ENCODE results near the gene OR1D5. TPM values are rescaled to one million over a fixed set of nuclear protein-coding genes. Genes with fewer than 3 reads are reported as not detected.

The OR1D5 gene
- total RNA-seq, 1 donor from 2014 or later = not detected

GRCh38 chr17:3025421-3026124 lies 37.8 kb downstream of the OR1D5 start:
- Histone ChIP-seq H3K27ac (ENCODE audit: low read depth, low read length) (no peak overlapping the region), H3K4me3 (ENCODE audit: low read length in 3 of 3) (no peak overlapping the region), H3K36me3 (ENCODE audit: control insufficient read depth in 3 of 3, insufficient read depth in 3 of 3, low read length in 3 of 3) (peaks cover 0 to 4% (median 0%) of the 10 kb centered on the region in 3 donors), H3K9ac (ENCODE audit: low read depth in 1 of 3, low read length in 3 of 3) (no peak overlapping the region), H3K9me3 (ENCODE audit: control insufficient read depth in 3 of 3, low read length in 3 of 3) (peaks cover 8 to 9% (median 9%) of the 10 kb centered on the region in 3 donors), H3K27me3 (ENCODE audit: control insufficient read depth in 3 of 3, insufficient read depth in 3 of 3, low read length in 3 of 3) (peaks cover 0 to 3% (median 3%) of the 10 kb centered on the region in 3 donors), H3K4me1 (ENCODE audit: control insufficient read depth in 3 of 3, insufficient read depth in 3 of 3, low read length in 3 of 3) (no peaks in the 10 kb centered on the region)

- Histone ChIP-seq H3K4me3 (ENCODE audit: low read length in 3 of 3) (no peak overlapping the region), H3K27ac (ENCODE audit: low read depth, low read length) (no peak overlapping the region), H3K9me3 (ENCODE audit: control insufficient read depth in 3 of 3, low read length in 3 of 3) (peaks cover 8 to 9% (median 9%) of the 10 kb centered on the region in 3 donors), H3K4me1 (ENCODE audit: control insufficient read depth in 3 of 3, insufficient read depth in 3 of 3, low read length in 3 of 3) (no peaks in the 10 kb centered on the region), H3K36me3 (ENCODE audit: control insufficient read depth in 3 of 3, insufficient read depth in 3 of 3, low read length in 3 of 3) (peaks cover 0 to 4% (median 0%) of the 10 kb centered on the region in 3 donors), H3K9ac (ENCODE audit: low read depth in 1 of 3, low read length in 3 of 3) (no peak overlapping the region), H3K27me3 (ENCODE audit: control insufficient read depth in 3 of 3, insufficient read depth in 3 of 3, low read length in 3 of 3) (peaks cover 0 to 3% (median 3%) of the 10 kb centered on the region in 3 donors)
Observed at GRCh38 chr17:3024346-3024745, 39.1 kb downstream of the OR1D5 start.

GRCh38 chr17:3022197-3022596 lies 41.2 kb downstream of the OR1D5 start:
- Histone ChIP-seq H3K9ac (ENCODE audit: low read depth in 1 of 3, low read length in 3 of 3) (no peak overlapping the region), H3K9me3 (ENCODE audit: control insufficient read depth in 3 of 3, low read length in 3 of 3) (peaks cover 8 to 9% (median 9%) of the 10 kb centered on the region in 3 donors), H3K4me1 (ENCODE audit: control insufficient read depth in 3 of 3, insufficient read depth in 3 of 3, low read length in 3 of 3) (no peaks in the 10 kb centered on the region), H3K4me3 (ENCODE audit: low read length in 3 of 3) (no peak overlapping the region), H3K36me3 (ENCODE audit: control insufficient read depth in 3 of 3, insufficient read depth in 3 of 3, low read length in 3 of 3) (peaks cover 0 to 4% (median 0%) of the 10 kb centered on the region in 3 donors), H3K27me3 (ENCODE audit: control insufficient read depth in 3 of 3, insufficient read depth in 3 of 3, low read length in 3 of 3) (peaks cover 0 to 3% (median 0%) of the 10 kb centered on the region in 3 donors), H3K27ac (ENCODE audit: low read depth, low read length) (no peak overlapping the region)

- H3K36me3 ChIP-seq (ENCODE audit: control insufficient read depth in 3 of 3, insufficient read depth in 3 of 3, low read length in 3 of 3) = peaks cover 0 to 4% (median 0%) of the 10 kb centered on the region in 3 donors
- no peak overlapping the region for H3K4me3 ChIP-seq (ENCODE audit: low read length in 3 of 3)
- peaks cover 8 to 9% (median 9%) of the 10 kb centered on the region in 3 donors for H3K9me3 ChIP-seq (ENCODE audit: control insufficient read depth in 3 of 3, low read length in 3 of 3)
- no peak overlapping the region for H3K9ac ChIP-seq (ENCODE audit: low read depth in 1 of 3, low read length in 3 of 3)
- H3K4me1 ChIP-seq (ENCODE audit: control insufficient read depth in 3 of 3, insufficient read depth in 3 of 3, low read length in 3 of 3) = no peaks in the 10 kb centered on the region
- H3K27ac ChIP-seq (ENCODE audit: low read depth, low read length) = no peak overlapping the region
- no peaks in the 10 kb centered on the region for H3K27me3 ChIP-seq (ENCODE audit: control insufficient read depth in 3 of 3, insufficient read depth in 3 of 3, low read length in 3 of 3)
Observed at GRCh38 chr17:3020381-3020780, 43.0 kb downstream of the OR1D5 start.

GRCh38 chr17:3019761-3020160 lies 43.6 kb downstream of the OR1D5 start:
- no peaks in the 10 kb centered on the region for H3K27me3 ChIP-seq (ENCODE audit: control insufficient read depth in 3 of 3, insufficient read depth in 3 of 3, low read length in 3 of 3)
- H3K4me1 ChIP-seq (ENCODE audit: control insufficient read depth in 3 of 3, insufficient read depth in 3 of 3, low read length in 3 of 3) = no peaks in the 10 kb centered on the region
- H3K9ac ChIP-seq (ENCODE audit: low read depth in 1 of 3, low read length in 3 of 3) = no peak overlapping the region
- no peak overlapping the region for H3K4me3 ChIP-seq (ENCODE audit: low read length in 3 of 3)
- H3K9me3 ChIP-seq (ENCODE audit: control insufficient read depth in 3 of 3, low read length in 3 of 3) = peaks cover 8 to 9% (median 9%) of the 10 kb centered on the region in 3 donors
- no peak overlapping the region for H3K27ac ChIP-seq (ENCODE audit: low read depth, low read length)
- peaks cover 0 to 4% (median 0%) of the 10 kb centered on the region in 3 donors for H3K36me3 ChIP-seq (ENCODE audit: control insufficient read depth in 3 of 3, insufficient read depth in 3 of 3, low read length in 3 of 3)

GRCh38 chr17:3017936-3018335 lies 45.5 kb downstream of the OR1D5 start:
- Histone ChIP-seq H3K4me3 (ENCODE audit: low read length in 3 of 3) (no peak overlapping the region), H3K9ac (ENCODE audit: low read depth in 1 of 3, low read length in 3 of 3) (no peak overlapping the region), H3K27me3 (ENCODE audit: control insufficient read depth in 3 of 3, insufficient read depth in 3 of 3, low read length in 3 of 3) (no peaks in the 10 kb centered on the region), H3K27ac (ENCODE audit: low read depth, low read length) (no peak overlapping the region), H3K4me1 (ENCODE audit: control insufficient read depth in 3 of 3, insufficient read depth in 3 of 3, low read length in 3 of 3) (no peaks in the 10 kb centered on the region), H3K9me3 (ENCODE audit: control insufficient read depth in 3 of 3, low read length in 3 of 3) (peaks cover 4 to 6% (median 6%) of the 10 kb centered on the region in 3 donors), H3K36me3 (ENCODE audit: control insufficient read depth in 3 of 3, insufficient read depth in 3 of 3, low read length in 3 of 3) (peaks cover 0 to 4% (median 0%) of the 10 kb centered on the region in 3 donors)

- H3K27me3 ChIP-seq (ENCODE audit: control insufficient read depth in 3 of 3, insufficient read depth in 3 of 3, low read length in 3 of 3) = no peaks in the 10 kb centered on the region
- H3K36me3 ChIP-seq (ENCODE audit: control insufficient read depth in 3 of 3, insufficient read depth in 3 of 3, low read length in 3 of 3) = no peaks in the 10 kb centered on the region
- H3K4me1 ChIP-seq (ENCODE audit: control insufficient read depth in 3 of 3, insufficient read depth in 3 of 3, low read length in 3 of 3) = peaks cover 2 to 4% (median 3%) of the 10 kb centered on the region in 3 donors
- H3K4me3 ChIP-seq (ENCODE audit: low read length in 3 of 3) = no peak overlapping the region
- no peak overlapping the region for H3K9ac ChIP-seq (ENCODE audit: low read depth in 1 of 3, low read length in 3 of 3)
- H3K27ac ChIP-seq (ENCODE audit: low read depth, low read length) = no peak overlapping the region
- H3K9me3 ChIP-seq (ENCODE audit: control insufficient read depth in 3 of 3, low read length in 3 of 3) = no peaks in the 10 kb centered on the region
Observed at GRCh38 chr17:3015890-3016289, 47.5 kb downstream of the OR1D5 start.

GRCh38 chr17:3012926-3013581 lies 50.4 kb downstream of the OR1D5 start:
- Histone ChIP-seq H3K27ac (ENCODE audit: low read depth, low read length) (no peak overlapping the region), H3K27me3 (ENCODE audit: control insufficient read depth in 3 of 3, insufficient read depth in 3 of 3, low read length in 3 of 3) (no peaks in the 10 kb centered on the region), H3K9me3 (ENCODE audit: control insufficient read depth in 3 of 3, low read length in 3 of 3) (no peaks in the 10 kb centered on the region), H3K4me1 (ENCODE audit: control insufficient read depth in 3 of 3, insufficient read depth in 3 of 3, low read length in 3 of 3) (peaks cover 2 to 4% (median 3%) of the 10 kb centered on the region in 3 donors), H3K9ac (ENCODE audit: low read depth in 1 of 3, low read length in 3 of 3) (no peak overlapping the region), H3K4me3 (ENCODE audit: low read length in 3 of 3) (no peak overlapping the region), H3K36me3 (ENCODE audit: control insufficient read depth in 3 of 3, insufficient read depth in 3 of 3, low read length in 3 of 3) (no peaks in the 10 kb centered on the region)
